ENCODE measurements around the gene TBC1D32.
"Not testable (repeated sequence)": the region's sequence is repeated elsewhere in the genome, so short reads cannot be mapped to it uniquely, and the experiment has no call there.

TBC1D32 gene

DNA sequence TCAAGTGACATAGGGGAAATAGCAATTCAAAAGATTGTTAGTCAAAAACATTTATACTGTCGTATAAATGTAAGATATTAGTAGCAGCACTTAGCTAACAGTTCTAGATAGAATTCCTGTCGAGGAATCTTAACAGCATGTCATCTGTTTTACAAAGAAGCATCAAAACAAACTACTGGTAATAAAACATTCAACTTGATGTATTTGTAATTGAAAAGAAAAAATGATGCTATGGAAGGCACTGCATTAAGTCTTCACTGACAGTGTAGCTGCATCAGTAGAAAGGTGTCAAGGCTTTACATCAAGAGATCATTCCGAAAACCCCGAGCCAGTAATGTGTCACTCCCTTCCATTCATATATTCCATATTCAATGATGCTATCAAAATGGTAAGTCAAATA is 223.5 kb downstream of the TBC1D32 start:
- DNase-seq: no peak

GRCh38 chr6:121106962-121107361 is 227.3 kb downstream of the TBC1D32 start:
- DNase-seq: no peak

DNA sequence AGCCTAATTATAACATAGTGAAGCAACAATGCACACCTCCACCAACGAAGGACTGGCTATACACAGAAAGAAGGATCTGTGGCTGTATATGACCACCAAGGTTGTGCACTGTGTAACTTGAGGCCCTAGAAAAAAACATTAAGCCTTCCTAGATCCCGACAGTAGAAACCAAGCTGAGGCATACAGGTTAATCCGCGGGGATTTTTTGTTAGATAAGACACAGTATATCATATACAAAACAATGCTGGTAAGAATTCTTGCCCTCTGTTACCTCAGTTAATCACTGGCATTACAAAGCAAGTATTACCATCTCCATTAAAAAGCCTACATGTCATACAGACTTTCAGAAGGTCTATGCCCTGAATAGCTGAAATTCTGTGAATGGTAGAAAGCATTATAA is 228.8 kb downstream of the TBC1D32 start:
- DNase-seq: no peak

DNA sequence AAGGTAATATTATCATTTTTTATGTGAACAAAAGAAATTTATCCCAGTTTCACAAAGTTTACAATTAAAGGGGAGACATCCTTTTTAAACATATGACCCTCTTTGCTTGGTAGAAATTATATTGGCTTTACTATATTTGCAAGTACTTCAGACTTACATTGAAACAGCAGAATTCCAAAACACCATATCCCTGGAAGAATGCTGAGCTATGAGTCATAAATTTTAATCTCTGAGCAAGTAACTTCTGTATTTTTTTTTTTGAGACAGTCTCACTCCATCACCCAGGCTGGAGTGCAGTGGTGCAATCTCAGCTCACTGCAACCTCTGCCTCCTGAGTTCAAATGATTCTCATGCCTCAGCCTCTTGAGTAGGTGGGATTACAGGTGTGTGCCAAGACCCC is 240.4 kb downstream of the TBC1D32 start:
- DNase-seq: no peak

DNA sequence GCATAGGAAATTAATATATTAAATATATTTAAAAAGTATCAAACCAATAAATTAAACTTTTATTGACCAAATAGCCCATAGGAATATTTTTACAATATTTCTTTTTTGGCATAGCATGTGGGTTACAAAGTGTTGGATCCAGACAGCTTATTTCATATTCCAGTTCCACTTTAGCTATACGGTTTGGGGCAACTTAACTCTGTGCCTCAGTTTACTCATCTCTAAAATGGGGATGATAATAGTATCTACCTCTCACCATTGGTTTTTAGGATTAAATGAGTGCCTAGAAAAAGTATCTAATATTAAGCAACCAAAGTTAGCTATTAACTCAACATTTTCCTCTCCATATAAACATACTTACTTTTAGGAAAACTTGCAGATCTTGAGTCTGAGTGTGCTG is 243.8 kb downstream of the TBC1D32 start:
- no peak for DNase-seq

- no peak for DNase-seq
Measured at GRCh38 chr6:121086876-121087275, 247.4 kb downstream of the TBC1D32 start.

DNA sequence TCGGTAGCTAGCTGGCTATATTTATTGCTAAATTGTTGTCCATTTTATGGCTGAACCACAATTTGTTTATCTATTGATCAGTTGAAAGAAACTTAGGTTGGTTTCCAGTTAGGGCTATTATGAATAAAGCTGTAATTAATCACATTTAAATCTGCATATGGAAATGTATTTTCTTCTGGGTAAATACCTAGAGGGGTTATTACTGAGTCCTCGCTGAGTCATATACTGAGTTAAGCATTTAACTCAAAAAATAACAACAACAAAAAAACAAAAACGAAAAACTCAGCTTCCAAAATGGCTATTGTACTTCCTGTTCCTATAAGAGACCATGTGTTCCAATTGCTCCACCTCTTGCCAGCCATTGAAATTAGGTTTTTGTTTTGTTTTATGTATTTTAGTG is 258.2 kb downstream of the TBC1D32 start:
- no peak for DNase-seq

DNA sequence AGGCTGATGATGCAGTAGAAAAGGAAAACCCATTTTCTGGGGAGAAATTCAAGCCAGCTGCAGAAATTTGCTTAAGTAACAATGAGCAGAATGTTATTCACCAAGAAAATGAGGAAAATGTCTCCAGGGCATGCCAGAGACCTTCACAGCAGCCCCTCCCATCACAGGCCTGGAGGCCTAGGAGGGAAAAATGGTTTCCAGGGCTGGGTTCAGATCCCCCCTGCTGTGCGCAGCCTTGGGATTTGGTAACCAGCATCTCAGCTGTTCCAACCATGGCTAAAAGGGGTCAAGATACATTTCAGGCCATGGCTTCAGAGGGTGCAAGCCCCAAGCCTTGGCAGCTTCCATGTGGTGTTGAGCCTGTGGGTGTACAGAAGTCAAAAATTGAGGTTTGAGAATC is 265.5 kb downstream of the TBC1D32 start:
- not testable (repeated sequence) for DNase-seq

- no peak for DNase-seq
Measured at GRCh38 chr6:121067381-121067780, 266.9 kb downstream of the TBC1D32 start.

DNA sequence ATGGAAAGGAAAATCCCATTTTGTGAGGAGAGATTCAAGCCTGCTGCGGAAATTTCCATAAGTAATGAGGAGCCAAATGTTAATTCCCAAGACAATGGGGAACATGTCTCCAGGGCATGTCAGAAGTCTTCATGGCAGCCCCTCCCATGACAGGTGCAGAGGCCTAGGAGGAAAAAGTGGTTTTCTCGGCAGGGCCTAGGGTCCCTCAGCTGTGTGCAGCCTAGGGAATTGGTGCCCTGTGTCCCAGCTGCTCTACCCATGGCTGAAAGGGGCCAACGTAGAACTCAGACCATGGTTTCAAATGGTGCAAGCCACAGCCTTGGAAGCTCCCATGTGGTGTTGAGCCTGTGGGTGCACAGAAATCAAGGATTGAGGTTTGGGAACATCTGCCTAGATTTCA is 269.9 kb downstream of the TBC1D32 start:
- no peak for DNase-seq

- DNase-seq: peak; percentile 53
Measured at GRCh38 chr6:121055572-121056163, 278.6 kb downstream of the TBC1D32 start.

GRCh38 chr6:121048593-121048992 is 285.7 kb downstream of the TBC1D32 start:
- not testable (repeated sequence) for DNase-seq

DNA sequence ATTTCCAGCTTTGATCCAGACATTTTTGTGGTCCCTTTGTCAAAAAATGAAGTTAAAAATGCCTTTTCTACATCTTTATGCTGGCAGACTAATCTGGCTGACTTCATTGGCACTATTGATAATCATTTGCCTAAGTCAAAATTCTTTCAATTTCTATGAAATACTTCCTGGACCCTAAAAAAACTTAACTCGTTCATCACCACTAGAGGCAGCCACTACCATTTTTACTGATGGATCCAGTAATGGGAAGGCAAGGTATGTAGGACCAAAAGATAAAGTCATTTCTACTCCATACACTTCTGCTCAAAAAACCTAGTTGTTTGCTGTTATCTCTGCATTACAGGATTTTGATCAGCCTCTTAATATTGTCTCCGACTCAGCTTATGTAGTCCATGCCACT is 289.4 kb downstream of the TBC1D32 start:
- not testable (repeated sequence) for DNase-seq

- DNase-seq: not testable (repeated sequence)
Measured at GRCh38 chr6:121043706-121044105, 290.6 kb downstream of the TBC1D32 start.

DNA sequence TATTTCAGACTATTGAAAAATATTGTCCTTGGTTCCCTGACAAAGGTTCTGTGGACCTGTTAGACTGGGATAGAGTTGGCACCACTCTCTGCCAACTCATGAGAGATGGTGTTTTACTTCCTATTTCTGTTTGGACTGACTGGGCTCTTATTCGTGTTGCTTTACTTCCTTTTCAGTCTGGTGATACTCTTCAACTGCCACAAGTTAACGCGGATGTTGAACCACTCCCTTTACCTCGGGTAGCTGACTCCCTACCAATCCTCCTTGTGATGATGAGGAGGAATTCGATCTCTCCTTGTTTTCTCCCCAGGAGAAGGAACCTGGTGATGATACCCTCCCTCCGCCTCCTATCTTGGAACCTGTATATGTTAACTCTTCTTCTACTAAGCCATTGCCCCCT is 291.1 kb downstream of the TBC1D32 start:
- not testable (repeated sequence) for DNase-seq

GRCh38 chr6:121042766-121043165 is 291.5 kb downstream of the TBC1D32 start:
- DNase-seq: no peak

- DNase-seq: no peak
Measured at GRCh38 chr6:121040831-121041230, 293.4 kb downstream of the TBC1D32 start.

GRCh38 chr6:121033091-121033490 is 301.2 kb downstream of the TBC1D32 start:
- DNase-seq: no peak

DNA sequence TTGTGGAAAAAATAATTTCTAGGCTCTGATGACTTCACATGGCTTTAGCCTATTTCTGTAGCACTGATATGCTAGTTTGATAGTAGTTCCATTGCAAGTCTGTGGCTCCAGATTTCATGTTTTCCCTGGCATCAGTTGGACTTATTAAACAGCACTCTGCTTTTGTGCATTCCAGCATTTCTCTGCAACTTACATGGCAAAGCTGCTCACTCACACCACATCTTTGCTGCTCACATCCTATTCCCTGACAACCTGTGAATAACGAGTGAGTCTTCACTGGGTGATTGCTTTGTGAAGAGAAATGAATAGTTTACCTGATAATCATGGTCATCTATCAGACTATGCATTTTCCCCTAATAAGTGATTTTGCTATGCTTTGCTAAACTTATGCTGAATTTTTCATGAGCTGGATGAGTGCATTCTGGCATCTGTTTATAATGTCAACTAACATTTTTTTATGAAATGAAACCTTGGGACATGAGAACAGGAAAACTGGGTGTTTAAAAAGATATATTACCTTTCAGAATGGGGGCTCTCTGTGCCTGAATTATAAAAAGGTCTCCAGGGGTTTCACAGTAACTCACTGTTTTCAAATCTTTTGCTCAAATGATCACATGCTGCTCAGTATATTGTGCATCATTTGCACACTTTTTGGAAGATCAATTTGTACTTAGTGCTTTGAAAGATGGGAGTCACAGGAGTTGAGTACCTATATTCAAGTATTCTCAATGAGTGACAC is 301.8 kb downstream of the TBC1D32 start:
- no peak for DNase-seq
